HEK293 (cell line): Measurements from ENCODE around the gene PHF19.
A peak's percentile ranks its signal among the peaks of the same experiment; 100 is the strongest.

Source experiments
- CTCF ChIP-seq: fragments of 450-650 bp; formaldehyde crosslinking; IDR thresholded peaks from 2 replicates; pipeline ENCODE4 v1.5.1; 2016; ENCODE audit warnings: missing biosample characterization, missing genetic modification characterization
- KLF17 ChIP-seq: fragments of 450-650 bp; formaldehyde crosslinking; IDR thresholded peaks from 2 replicates; pipeline ENCODE4 v1.5.1; 2016; ENCODE audit warnings: missing biosample characterization, missing genetic modification characterization
- KLF9 ChIP-seq: fragments of 450-650 bp; formaldehyde crosslinking; IDR thresholded peaks from 2 replicates; pipeline ENCODE4 v1.5.1; 2016; ENCODE audit warnings: missing biosample characterization, missing genetic modification characterization, low read depth
- TCF7L2 ChIP-seq: IDR thresholded peaks from 2 replicates; pipeline ENCODE4 v1.6.1; 2011; ENCODE audit warnings: low read depth, mild to moderate bottlenecking, inconsistent platforms, low read length, moderate library complexity, borderline replicate concordance
- YY2 ChIP-seq: fragments of 450-650 bp; formaldehyde crosslinking; IDR thresholded peaks from 2 replicates; pipeline ENCODE4 v1.5.1; 2016; ENCODE audit warnings: missing biosample characterization, missing genetic modification characterization
- ZBTB20 ChIP-seq: fragments of 450-650 bp; formaldehyde crosslinking; IDR thresholded peaks from 2 replicates; pipeline ENCODE4 v1.5.1; 2016; ENCODE audit warnings: missing biosample characterization, missing genetic modification characterization
- ZBTB8A ChIP-seq: fragments of 450-650 bp; formaldehyde crosslinking; IDR thresholded peaks from 2 replicates; pipeline ENCODE4 v1.5.1; 2016; ENCODE audit warnings: missing biosample characterization, missing genetic modification characterization
- ZFHX2 ChIP-seq: fragments of 450-650 bp; formaldehyde crosslinking; conservative IDR thresholded peaks from 2 replicates; pipeline ENCODE4 v1.5.1; 2016; ENCODE audit warnings: missing biosample characterization, missing genetic modification characterization
- ZFP37 ChIP-seq: fragments of 450-650 bp; formaldehyde crosslinking; IDR thresholded peaks from 2 replicates; pipeline ENCODE4 v1.5.1; 2016; ENCODE audit warnings: missing biosample characterization, missing genetic modification characterization
- ZFP41 ChIP-seq: fragments of 450-650 bp; formaldehyde crosslinking; IDR thresholded peaks from 2 replicates; pipeline ENCODE4 v1.5.1; 2016; ENCODE audit warnings: missing biosample characterization, missing genetic modification characterization, borderline replicate concordance
- ZNF2 ChIP-seq: fragments of 450-650 bp; formaldehyde crosslinking; IDR thresholded peaks from 2 replicates; pipeline ENCODE4 v1.5.1; 2016; ENCODE audit warnings: missing biosample characterization, missing genetic modification characterization
- ZNF501 ChIP-seq: fragments of 450-650 bp; formaldehyde crosslinking; IDR thresholded peaks from 2 replicates; pipeline ENCODE4 v1.5.1; 2016; ENCODE audit warnings: missing biosample characterization, missing genetic modification characterization
- ZNF629 ChIP-seq: fragments of 450-650 bp; formaldehyde crosslinking; IDR thresholded peaks from 2 replicates; pipeline ENCODE4 v1.5.1; 2017; ENCODE audit warnings: missing biosample characterization, missing genetic modification characterization
- TF ChIP-seq, protein P1 (sequence below): fragments of 450-650 bp; formaldehyde crosslinking; IDR thresholded peaks from 2 replicates; pipeline ENCODE4 v1.5.1; 2016; ENCODE audit warnings: missing biosample characterization, missing genetic modification characterization
- TF ChIP-seq, protein P2 (sequence below): fragments of 450-650 bp; formaldehyde crosslinking; optimal IDR thresholded peaks from 2 replicates; pipeline ENCODE3; 2016; ENCODE audit warnings: missing biosample characterization, mild to moderate bottlenecking, missing genetic modification characterization
- TF ChIP-seq, protein P3 (sequence below): fragments of 450-650 bp; formaldehyde crosslinking; IDR thresholded peaks from 2 replicates; pipeline ENCODE4 v1.5.1; 2016; ENCODE audit warnings: missing biosample characterization, missing genetic modification characterization
- TF ChIP-seq, protein P4 (sequence below): fragments of 450-650 bp; formaldehyde crosslinking; IDR thresholded peaks from 2 replicates; pipeline ENCODE4 v1.5.1; 2016; ENCODE audit warnings: missing biosample characterization, missing genetic modification characterization, borderline replicate concordance

The PHF19 gene

GRCh38 chr9:120877276-120878034 is 467 bp upstream of the PHF19 start (continued):
- TF ChIP-seq CTCF (tag by site-specific recombination): peak; percentile 47
- TF ChIP-seq, protein P1, sequence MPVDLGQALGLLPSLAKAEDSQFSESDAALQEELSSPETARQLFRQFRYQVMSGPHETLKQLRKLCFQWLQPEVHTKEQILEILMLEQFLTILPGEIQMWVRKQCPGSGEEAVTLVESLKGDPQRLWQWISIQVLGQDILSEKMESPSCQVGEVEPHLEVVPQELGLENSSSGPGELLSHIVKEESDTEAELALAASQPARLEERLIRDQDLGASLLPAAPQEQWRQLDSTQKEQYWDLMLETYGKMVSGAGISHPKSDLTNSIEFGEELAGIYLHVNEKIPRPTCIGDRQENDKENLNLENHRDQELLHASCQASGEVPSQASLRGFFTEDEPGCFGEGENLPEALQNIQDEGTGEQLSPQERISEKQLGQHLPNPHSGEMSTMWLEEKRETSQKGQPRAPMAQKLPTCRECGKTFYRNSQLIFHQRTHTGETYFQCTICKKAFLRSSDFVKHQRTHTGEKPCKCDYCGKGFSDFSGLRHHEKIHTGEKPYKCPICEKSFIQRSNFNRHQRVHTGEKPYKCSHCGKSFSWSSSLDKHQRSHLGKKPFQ (tag by site-specific recombination): 0 out of 2 replicates have a peak, but pooled peaks have one; percentile 17
- TF ChIP-seq ZFP37 (tag by site-specific recombination): peak; percentile 84; the same call in 1 of the 2 replicates
- TF ChIP-seq ZBTB8A (tag by site-specific recombination): peak; percentile 60
- 0 out of 2 replicates have a peak, but pooled peaks have one; percentile 27 for TF ChIP-seq KLF17 (tag by site-specific recombination)
- TF ChIP-seq, protein P2, sequence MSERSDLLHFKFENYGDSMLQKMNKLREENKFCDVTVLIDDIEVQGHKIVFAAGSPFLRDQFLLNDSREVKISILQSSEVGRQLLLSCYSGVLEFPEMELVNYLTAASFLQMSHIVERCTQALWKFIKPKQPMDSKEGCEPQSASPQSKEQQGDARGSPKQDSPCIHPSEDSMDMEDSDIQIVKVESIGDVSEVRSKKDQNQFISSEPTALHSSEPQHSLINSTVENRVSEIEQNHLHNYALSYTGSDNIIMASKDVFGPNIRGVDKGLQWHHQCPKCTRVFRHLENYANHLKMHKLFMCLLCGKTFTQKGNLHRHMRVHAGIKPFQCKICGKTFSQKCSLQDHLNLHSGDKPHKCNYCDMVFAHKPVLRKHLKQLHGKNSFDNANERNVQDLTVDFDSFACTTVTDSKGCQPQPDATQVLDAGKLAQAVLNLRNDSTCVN (tag by site-specific recombination): peak; percentile 79
- peak; percentile 19; the same call in 1 of the 2 replicates for TF ChIP-seq ZFHX2 (tag by site-specific recombination)
- TF ChIP-seq ZNF629: peak; percentile 28; the same call in 1 of the 2 replicates
- TF ChIP-seq ZFP41 (tag by site-specific recombination): no peak
- TF ChIP-seq ZNF2 (tag by site-specific recombination): peak; percentile 85; the same call in 1 of the 2 replicates
- TF ChIP-seq ZBTB20 (tag by site-specific recombination): peak; percentile 75
- 0 out of 2 replicates have a peak, but pooled peaks have one; percentile 30 for TF ChIP-seq YY2 (tag by site-specific recombination)
- no peak for TF ChIP-seq ZNF501
- 0 out of 2 replicates have a peak, but pooled peaks have one; percentile 26 for TF ChIP-seq KLF9 (tag by site-specific recombination)
- TF ChIP-seq TCF7L2: no peak
- TF ChIP-seq, protein P3, sequence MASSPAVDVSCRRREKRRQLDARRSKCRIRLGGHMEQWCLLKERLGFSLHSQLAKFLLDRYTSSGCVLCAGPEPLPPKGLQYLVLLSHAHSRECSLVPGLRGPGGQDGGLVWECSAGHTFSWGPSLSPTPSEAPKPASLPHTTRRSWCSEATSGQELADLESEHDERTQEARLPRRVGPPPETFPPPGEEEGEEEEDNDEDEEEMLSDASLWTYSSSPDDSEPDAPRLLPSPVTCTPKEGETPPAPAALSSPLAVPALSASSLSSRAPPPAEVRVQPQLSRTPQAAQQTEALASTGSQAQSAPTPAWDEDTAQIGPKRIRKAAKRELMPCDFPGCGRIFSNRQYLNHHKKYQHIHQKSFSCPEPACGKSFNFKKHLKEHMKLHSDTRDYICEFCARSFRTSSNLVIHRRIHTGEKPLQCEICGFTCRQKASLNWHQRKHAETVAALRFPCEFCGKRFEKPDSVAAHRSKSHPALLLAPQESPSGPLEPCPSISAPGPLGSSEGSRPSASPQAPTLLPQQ (tag by site-specific recombination): peak; percentile 14; the same call in 1 of the 2 replicates
- TF ChIP-seq, protein P4, sequence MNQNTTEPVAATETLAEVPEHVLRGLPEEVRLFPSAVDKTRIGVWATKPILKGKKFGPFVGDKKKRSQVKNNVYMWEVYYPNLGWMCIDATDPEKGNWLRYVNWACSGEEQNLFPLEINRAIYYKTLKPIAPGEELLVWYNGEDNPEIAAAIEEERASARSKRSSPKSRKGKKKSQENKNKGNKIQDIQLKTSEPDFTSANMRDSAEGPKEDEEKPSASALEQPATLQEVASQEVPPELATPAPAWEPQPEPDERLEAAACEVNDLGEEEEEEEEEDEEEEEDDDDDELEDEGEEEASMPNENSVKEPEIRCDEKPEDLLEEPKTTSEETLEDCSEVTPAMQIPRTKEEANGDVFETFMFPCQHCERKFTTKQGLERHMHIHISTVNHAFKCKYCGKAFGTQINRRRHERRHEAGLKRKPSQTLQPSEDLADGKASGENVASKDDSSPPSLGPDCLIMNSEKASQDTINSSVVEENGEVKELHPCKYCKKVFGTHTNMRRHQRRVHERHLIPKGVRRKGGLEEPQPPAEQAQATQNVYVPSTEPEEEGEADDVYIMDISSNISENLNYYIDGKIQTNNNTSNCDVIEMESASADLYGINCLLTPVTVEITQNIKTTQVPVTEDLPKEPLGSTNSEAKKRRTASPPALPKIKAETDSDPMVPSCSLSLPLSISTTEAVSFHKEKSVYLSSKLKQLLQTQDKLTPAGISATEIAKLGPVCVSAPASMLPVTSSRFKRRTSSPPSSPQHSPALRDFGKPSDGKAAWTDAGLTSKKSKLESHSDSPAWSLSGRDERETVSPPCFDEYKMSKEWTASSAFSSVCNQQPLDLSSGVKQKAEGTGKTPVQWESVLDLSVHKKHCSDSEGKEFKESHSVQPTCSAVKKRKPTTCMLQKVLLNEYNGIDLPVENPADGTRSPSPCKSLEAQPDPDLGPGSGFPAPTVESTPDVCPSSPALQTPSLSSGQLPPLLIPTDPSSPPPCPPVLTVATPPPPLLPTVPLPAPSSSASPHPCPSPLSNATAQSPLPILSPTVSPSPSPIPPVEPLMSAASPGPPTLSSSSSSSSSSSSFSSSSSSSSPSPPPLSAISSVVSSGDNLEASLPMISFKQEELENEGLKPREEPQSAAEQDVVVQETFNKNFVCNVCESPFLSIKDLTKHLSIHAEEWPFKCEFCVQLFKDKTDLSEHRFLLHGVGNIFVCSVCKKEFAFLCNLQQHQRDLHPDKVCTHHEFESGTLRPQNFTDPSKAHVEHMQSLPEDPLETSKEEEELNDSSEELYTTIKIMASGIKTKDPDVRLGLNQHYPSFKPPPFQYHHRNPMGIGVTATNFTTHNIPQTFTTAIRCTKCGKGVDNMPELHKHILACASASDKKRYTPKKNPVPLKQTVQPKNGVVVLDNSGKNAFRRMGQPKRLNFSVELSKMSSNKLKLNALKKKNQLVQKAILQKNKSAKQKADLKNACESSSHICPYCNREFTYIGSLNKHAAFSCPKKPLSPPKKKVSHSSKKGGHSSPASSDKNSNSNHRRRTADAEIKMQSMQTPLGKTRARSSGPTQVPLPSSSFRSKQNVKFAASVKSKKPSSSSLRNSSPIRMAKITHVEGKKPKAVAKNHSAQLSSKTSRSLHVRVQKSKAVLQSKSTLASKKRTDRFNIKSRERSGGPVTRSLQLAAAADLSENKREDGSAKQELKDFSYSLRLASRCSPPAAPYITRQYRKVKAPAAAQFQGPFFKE (tag by site-specific recombination): peak; percentile 37; the same call in 1 of the 2 replicates
- TF ChIP-seq, all 188 proteins: peak for 26
